HG03354 (cell line): ENCODE data around the gene METTL9.
"Not testable (repeated sequence)": the region's sequence is repeated elsewhere in the genome, so short reads cannot be mapped to it uniquely, and the experiment has no call there.

ENCODE experiments used
- ATAC-seq: cut with Tn5 transposase; IDR thresholded peaks from one replicate; pipeline ENCODE4 v1.9.1; 2021; ENCODE audit warnings: mild to moderate bottlenecking; ENCODE audit not compliant: unreplicated experiment, poor library complexity, severe bottlenecking

METTL9 gene

DNA sequence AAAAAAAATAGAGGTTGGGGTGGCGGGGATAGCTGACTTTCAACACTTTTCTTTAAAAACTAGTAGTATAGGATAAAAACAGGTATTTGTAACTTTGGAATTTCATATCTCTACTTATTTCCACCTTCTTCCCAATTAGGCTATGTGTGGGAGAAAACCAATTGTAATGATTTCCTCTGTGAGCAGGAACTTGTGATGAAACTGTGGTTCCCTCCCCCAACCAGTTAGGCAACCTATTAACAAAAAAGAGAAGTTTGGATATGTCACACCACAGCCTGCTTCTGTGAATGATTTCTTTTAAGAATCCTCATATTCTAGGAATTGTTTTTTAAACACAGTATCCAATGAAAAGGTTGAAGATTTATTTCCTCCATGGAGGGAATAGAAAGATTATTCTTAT lies 51.1 kb downstream of the METTL9 start:
- no peak for ATAC-seq

GRCh38 chr16:21651515-21651914 lies 52.1 kb downstream of the METTL9 start:
- no peak for ATAC-seq

GRCh38 chr16:21652453-21652852 lies 53.1 kb downstream of the METTL9 start, which contains the start of gene IGSF6:
Gene IGSF6, minus strand, starts transcription at chr16:21652608. Its CDS starts 10 bp downstream, at chr16:21652598.
- ATAC-seq = no peak

GRCh38 chr16:21653571-21653970 lies 54.2 kb downstream of the METTL9 start:
- no peak for ATAC-seq

DNA sequence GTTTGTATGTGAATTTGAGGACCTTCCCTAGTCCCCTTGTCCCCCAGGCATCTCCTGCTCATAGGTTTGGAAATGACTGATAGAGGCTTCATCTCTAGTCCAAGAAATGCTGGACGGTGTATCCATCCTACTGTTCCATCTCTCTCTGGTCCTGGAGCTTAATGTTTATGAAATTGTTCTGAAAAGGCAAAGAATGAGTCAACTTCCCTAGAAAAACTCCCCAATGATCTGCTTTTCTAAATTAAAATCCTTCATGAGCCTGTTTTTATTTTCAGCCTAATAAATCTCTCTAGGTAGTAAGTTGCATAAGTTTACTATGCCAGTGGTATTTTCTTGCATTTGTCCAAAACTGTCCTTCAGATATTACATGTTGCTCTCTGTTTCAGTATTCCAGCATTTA lies 55.1 kb downstream of the METTL9 start:
- ATAC-seq = no peak

GRCh38 chr16:21654881-21655280 lies 55.5 kb downstream of the METTL9 start:
- ATAC-seq = no peak

GRCh38 chr16:21656795-21657768 lies 57.7 kb downstream of the METTL9 start:
- ATAC-seq = peak; percentile 77

DNA sequence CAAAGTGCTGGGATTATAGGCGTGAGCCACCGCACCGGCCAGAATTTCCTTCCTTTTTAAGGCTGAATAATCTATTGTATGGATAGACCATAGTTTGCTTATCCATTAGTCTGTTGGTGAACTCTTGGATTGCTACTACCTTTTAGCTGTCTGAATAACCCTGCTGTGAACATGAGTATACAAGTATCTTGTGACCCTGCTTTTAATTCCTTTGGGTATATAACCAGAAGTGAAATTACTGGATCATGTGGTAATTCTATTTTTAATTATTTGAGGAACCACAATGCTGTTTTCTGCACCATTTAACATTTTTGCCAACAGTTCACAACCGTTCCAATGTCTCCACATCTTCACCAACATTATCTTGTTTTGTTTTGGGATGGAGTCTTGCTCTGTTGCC lies 59.7 kb downstream of the METTL9 start:
- no peak for ATAC-seq

DNA sequence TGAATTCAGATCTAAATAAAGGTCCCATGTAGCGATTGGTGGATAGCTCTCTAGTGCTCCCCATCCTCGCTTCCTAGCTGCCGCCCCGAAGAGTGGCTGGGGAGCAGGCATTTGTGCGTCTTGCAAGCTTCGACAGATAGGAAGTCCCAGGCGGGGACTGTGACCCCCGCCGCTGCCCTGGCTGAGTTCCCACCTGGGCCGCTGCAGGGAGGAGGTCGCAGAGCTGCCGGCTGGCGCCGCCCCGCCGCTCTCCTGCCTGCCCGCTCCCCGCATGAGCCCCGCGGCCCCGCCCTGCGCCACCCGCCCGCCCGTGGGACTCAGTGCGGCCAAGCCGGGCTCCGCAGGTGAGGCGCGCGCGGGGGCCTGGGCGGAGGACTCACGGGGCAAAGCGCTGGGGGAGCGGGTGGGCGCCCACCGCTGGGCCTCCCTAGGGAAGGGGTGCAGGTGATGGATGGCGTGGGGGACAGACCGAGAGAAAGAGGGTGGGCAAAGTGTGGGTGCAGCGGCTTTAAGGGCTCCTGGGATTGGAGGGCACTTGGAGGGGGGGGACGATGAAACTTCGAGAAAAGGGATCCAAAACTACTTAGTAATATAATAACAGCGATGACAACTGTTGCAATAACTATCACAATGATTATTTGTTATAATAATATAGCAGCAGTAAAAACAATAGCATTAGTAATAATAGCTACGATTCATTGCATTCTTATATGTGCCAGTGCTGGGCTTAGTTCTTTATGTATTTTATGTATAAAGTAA lies 64.7 kb downstream of the METTL9 start, which contains the start of gene OTOA:
TSS of gene OTOA (plus strand) at position 80 of the 759 bp plus-strand sequence. CDS start 14,547 bp downstream, outside the sequence.
- ATAC-seq = no peak

GRCh38 chr16:21664801-21665492 lies 65.6 kb downstream of the METTL9 start:
- no peak for ATAC-seq

DNA sequence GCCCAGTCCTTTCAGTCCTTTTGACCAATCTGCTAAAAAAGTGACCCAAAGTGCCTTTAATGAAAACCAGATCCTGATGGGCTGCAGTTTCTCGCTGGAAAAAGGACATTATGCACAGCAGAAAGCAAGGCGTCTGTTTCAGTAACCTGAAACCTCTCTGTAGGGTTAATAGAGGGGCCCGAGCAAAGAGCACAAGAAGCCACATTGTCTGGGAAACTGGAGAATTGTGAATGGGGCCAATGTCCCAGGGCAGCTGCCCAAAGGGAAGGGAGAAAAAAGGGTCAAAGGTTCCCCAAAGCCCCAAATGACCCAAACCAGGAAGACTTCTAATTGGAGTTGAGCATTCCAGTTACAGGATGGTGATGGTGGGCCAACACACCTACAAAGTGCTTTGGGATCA lies 67.4 kb downstream of the METTL9 start:
- ATAC-seq = no peak

DNA sequence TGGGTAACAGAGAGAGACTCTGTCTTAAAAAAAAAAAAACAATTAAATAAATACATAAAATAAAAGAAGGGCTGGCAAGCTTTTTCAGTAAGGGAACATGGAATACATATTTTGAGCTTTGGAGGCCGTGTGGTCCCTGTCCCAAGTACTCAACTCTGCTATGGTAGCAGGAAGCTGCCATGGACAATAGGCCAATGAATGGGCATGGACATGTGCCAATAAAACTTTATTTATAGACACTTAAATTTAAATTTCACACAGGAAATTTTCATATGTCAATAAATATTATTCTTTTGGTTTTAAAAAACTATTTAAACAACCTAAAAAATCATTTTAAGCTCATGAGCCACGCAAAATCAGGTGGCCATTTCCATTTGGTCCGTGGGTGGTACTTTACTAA lies 68.2 kb downstream of the METTL9 start:
- ATAC-seq = no peak

- no peak for ATAC-seq
Measured at GRCh38 chr16:21673469-21673868, 74.1 kb downstream of the METTL9 start.

- not testable (repeated sequence) for ATAC-seq
Measured at GRCh38 chr16:21674456-21674855, 75.1 kb downstream of the METTL9 start.

- not testable (repeated sequence) for ATAC-seq
Measured at GRCh38 chr16:21680714-21681113, 81.3 kb downstream of the METTL9 start.

DNA sequence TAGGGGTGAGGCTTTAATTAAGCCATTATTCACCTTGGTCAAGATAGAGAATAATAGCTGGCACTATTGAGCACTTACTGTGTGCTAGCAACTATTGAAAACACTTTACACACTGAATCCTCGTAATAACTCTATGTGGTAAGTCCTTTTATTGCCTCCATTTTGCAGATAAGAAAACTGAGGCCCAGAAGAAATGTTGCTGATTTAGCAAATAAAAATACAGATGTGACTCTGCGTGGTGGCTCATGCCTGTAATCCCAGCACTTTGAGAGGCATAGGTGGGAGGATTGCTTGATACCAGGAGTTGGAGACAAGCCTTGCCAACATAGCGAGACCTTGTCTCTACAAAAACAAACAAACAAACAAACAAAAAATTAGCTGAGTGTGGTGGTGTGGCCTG lies 83.8 kb downstream of the METTL9 start:
- ATAC-seq = no peak

DNA sequence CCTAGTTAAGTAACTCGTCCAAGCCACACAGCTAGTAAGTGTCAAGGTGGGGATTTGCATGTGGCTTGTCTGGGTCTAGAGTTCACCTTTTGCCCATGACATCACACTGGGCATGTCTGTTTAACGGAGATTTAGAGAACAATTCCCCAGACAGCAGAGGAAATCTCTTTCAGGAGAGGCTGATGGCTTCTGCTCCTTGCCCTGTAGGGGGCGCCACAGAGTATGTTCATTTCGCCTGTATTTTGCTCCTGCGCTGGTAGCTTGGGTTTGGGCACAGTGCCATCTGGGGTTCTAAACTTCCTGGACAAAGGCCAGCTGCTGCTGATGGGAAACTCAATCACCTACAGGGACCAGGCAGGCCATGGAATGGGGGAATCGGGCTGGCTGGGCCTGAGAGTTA lies 84.8 kb downstream of the METTL9 start:
- ATAC-seq = no peak

DNA sequence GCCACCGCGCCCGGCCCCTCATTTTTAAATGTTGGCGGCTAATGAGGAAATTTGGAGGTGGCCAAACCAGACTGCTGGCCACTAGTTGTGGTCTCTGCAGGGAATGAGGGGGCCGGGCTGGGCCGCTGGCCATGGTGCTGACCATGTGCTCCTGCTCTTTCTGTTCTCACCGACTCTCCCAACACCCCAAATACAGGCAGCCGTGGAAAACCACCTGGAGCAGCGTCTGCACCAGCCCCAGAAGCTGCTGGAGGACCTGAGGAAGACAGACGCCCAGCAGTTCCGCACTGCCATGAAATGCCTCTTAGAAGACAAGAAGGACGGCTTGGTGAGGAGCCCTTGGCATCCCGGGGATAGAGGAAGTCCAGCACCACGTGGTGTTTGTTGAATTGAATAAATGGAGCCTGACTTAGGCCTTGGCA lies 85.7 kb downstream of the METTL9 start:
- no peak for ATAC-seq

DNA sequence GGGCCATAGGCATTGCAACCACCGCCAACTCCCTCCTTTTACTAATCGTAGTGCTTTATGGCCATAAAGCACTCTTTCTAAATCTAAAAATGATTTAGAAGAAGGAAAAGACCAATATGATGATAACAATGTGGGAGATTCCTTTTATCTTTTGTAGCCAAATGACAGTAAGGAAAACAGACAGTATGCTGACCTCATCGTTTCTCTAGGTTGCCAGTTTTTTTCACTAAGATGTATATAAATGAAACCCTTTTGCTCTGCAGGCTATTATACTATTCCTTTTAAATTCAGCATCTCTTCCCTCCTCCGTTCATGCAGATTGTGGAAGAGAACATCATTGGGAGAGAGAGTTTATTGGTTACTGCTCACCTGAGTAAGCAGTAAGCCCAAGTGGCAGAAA lies 89.7 kb downstream of the METTL9 start:
- ATAC-seq = no peak

DNA sequence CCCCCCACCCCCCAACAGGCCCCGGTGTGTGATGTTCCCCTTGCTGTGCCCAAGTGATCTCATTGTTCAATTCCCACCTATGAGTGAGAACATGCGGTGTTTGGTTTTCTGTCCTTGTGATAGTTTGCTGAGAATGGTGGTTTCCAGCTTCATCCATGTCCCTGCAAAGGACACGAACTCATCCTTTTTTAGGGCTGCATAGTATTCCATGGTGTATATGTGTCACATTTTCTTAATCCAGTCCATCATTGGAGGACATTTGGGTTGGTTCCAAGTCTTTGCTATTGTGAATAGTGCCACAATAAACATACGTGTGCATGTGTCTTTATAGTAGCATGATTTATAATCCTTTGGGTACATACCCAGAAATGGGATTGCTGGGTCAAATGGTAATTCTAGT lies 91.6 kb downstream of the METTL9 start:
- not testable (repeated sequence) for ATAC-seq
